Smooth muscle cell (in vitro differentiated cells): ENCODE data around the gene CASKIN2. TPM values are rescaled to one million over a fixed set of nuclear protein-coding genes. Genes with fewer than 3 reads are reported as not detected.

Experiments
- DNase-seq: peaks from one replicate; lab custom pipeline; 2025; ENCODE audit not compliant: unreplicated experiment; lab: John Stamatoyannopoulos, UW
- H2AFZ ChIP-seq: fragments of 200-600 bp; sonication (generic); 2 replicates; pipeline ENCODE4 v1.6.0; 2016; ENCODE audit warnings: antibody characterized with exemption, low read depth, mild to moderate bottlenecking
- H3F3A ChIP-seq: fragments of 200-600 bp; sonication (generic); 2 replicates; pipeline ENCODE4 v1.6.0; 2017; ENCODE audit warnings: antibody characterized with exemption, low read depth
- H3K27ac ChIP-seq: fragments of 200-600 bp; sonication (generic); 2 replicates; pipeline ENCODE4 v1.5.1; 2016; ENCODE audit warnings: low read depth, mild to moderate bottlenecking
- H3K27me3 ChIP-seq: fragments of 200-600 bp; sonication (generic); 2 replicates; pipeline ENCODE4 v1.6.1; 2016; ENCODE audit warnings: low read depth, mild to moderate bottlenecking
- H3K36me3 ChIP-seq: fragments of 200-600 bp; sonication (generic); 2 replicates; pipeline ENCODE4 v1.5.1; 2016; ENCODE audit warnings: low read depth
- H3K4me1 ChIP-seq: fragments of 200-600 bp; sonication (generic); 2 replicates; pipeline ENCODE4 v1.5.1; 2016; ENCODE audit warnings: low read depth
- H3K4me2 ChIP-seq: fragments of 200-600 bp; sonication (generic); 2 replicates; pipeline ENCODE4 v1.6.0; 2016; ENCODE audit warnings: mild to moderate bottlenecking
- H3K4me3 ChIP-seq: fragments of 200-600 bp; sonication (generic); 2 replicates; pipeline ENCODE4 v1.5.1; 2016; ENCODE audit warnings: mild to moderate bottlenecking
- H3K79me2 ChIP-seq: fragments of 200-600 bp; sonication (generic); 2 replicates; pipeline ENCODE4 v1.6.0; 2016; ENCODE audit warnings: low read depth, mild to moderate bottlenecking
- H3K9ac ChIP-seq: fragments of 200-600 bp; sonication (generic); 2 replicates; pipeline ENCODE4 v1.6.0; 2016; ENCODE audit warnings: low read depth
- H3K9me3 ChIP-seq: fragments of 200-600 bp; sonication (generic); replicated peaks from 2 replicates; pipeline ENCODE4 v1.5.1; 2016; ENCODE audit warnings: low read depth
- H4K20me1 ChIP-seq: fragments of 200-600 bp; sonication (generic); 2 replicates; pipeline ENCODE4 v1.6.0; 2016; ENCODE audit warnings: low read depth
- CTCF ChIP-seq: fragments of 200-600 bp; sonication (generic); IDR thresholded peaks from 2 replicates; pipeline ENCODE4 v1.5.1; 2017; ENCODE audit warnings: borderline replicate concordance, mild to moderate bottlenecking, antibody characterized with exemption; ENCODE audit not compliant: insufficient read depth, poor library complexity, severe bottlenecking
- WGBS: methylation state at CpG from one replicate; pipeline ENCODE4 v1.1.7; 2016; ENCODE audit warnings: low lambda C conversion rate; 5-methylcytosine and 5-hydroxymethylcytosine counted together
- polyA plus RNA-seq: library from polyadenylated mRNA; unstranded; fragments of >200 nt; fragmentation: Nextera tagmentation; extraction: Ambion mirVana; gene quantifications from 2 replicates; pipeline ENCODE4 v1.2.1, GENCODE V29; 2016
- total RNA-seq: library from RNA; depleted of rRNA; stranded (reverse); fragments of >200 nt; gene quantifications from 2 replicates; pipeline ENCODE4 v1.2.3, GENCODE V29; 2014

CASKIN2 gene
- total and polyA plus RNA-seq, 2 experiments from 2014 or later, result 2.6 to 8.0 TPM

GRCh38 chr17:75539967-75540729 is 24.8 kb upstream of the CASKIN2 start:
- Histone ChIP-seq H3K27me3 (no peaks in the 10 kb centered on the region), H3K27ac (no peak overlapping the region), H3K4me2 (peak overlapping the region; percentile 31), H2AFZ (no peak overlapping the region), H3F3A (no peaks in the 10 kb centered on the region), H3K4me1 (no peaks in the 10 kb centered on the region), H3K4me3 (no peak overlapping the region), H3K36me3 (no peaks in the 10 kb centered on the region), H3K79me2 (no peaks in the 10 kb centered on the region), H3K9me3 (no peaks in the 10 kb centered on the region), H4K20me1 (no peaks in the 10 kb centered on the region), H3K9ac (no peak overlapping the region)
- TF ChIP-seq CTCF, result no peak
- WGBS, result 77% methylated on average over 13 of the region's 13 CpGs
- DNase-seq, result no peak

- Histone ChIP-seq H3F3A (no peaks in the 10 kb centered on the region), H3K9ac (no peak overlapping the region), H3K4me1 (no peaks in the 10 kb centered on the region), H3K4me3 (no peak overlapping the region), H3K27me3 (no peaks in the 10 kb centered on the region), H2AFZ (no peak overlapping the region), H4K20me1 (no peaks in the 10 kb centered on the region), H3K9me3 (no peaks in the 10 kb centered on the region), H3K36me3 (no peaks in the 10 kb centered on the region), H3K4me2 (no peak overlapping the region), H3K79me2 (no peaks in the 10 kb centered on the region), H3K27ac (no peak overlapping the region)
- 76% methylated on average over 10 of the region's 10 CpGs for WGBS
- no peak for TF ChIP-seq CTCF
- no peak for DNase-seq
Observed at GRCh38 chr17:75536366-75536765, 21.0 kb upstream of the CASKIN2 start.

DNA sequence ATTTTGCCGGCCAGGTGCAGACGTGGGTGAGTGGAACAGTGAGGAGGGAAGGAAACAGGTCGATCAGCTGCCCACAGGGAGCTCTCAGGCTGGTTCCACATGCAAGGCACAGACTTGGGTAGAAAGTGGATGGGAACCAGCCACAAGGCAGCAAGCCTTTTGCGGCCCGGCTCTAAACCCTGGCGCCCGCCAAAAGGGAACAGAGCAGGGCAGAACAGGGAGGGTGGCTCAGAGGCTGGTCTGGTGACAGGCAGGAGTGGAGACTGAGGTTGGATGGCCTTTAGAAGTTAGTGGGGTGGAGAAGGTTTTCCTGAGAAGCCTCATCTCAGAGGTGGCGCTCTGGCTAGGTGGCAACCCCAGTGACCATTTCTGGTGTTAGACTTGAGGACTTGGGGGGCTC is 20.5 kb upstream of the CASKIN2 start:
- H3K36me3 ChIP-seq, result no peaks in the 10 kb centered on the region
- DNase-seq, result no peak
- TF ChIP-seq CTCF, result no peak
- no peak overlapping the region for H3K4me3 ChIP-seq
- H3K9me3 ChIP-seq, result no peaks in the 10 kb centered on the region
- H3K9ac ChIP-seq, result no peak overlapping the region
- H4K20me1 ChIP-seq, result no peaks in the 10 kb centered on the region
- no peak overlapping the region for H2AFZ ChIP-seq
- WGBS, result 98% methylated on average over 8 of the region's 8 CpGs
- H3F3A ChIP-seq, result no peaks in the 10 kb centered on the region
- no peak overlapping the region for H3K4me2 ChIP-seq
- H3K27me3 ChIP-seq, result no peaks in the 10 kb centered on the region
- no peaks in the 10 kb centered on the region for H3K4me1 ChIP-seq
- H3K27ac ChIP-seq, result no peak overlapping the region
- no peaks in the 10 kb centered on the region for H3K79me2 ChIP-seq

DNA sequence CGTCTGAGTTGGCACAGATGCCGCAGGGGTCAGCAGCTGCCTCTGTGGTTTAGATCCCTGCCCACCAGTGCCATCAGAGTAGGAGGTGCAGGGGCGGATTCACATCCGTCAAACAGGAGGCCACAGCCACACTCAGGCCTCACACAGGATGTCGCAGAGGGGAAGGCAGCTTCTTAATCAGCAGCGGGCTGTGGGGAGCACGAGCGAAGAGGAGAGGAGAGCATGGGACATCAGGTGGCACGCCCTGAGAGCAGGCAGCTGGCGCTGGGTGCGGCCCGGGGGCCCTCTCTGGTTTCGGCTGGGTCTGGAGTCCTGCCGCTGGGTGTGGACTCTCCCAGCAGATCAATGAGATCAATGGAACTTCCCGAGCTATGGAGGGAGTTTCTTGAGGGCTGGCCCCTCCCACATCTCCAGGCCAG is 19.8 kb upstream of the CASKIN2 start:
- Histone ChIP-seq H3K4me2 (no peak overlapping the region), H2AFZ (no peak overlapping the region), H3K27me3 (no peaks in the 10 kb centered on the region), H3K79me2 (no peaks in the 10 kb centered on the region), H4K20me1 (no peaks in the 10 kb centered on the region), H3K9ac (no peak overlapping the region), H3F3A (no peaks in the 10 kb centered on the region), H3K9me3 (no peaks in the 10 kb centered on the region), H3K4me1 (no peaks in the 10 kb centered on the region), H3K27ac (no peak overlapping the region), H3K36me3 (no peaks in the 10 kb centered on the region), H3K4me3 (no peak overlapping the region)
- TF ChIP-seq CTCF, result no peak
- 91% methylated on average over 14 of the region's 15 CpGs for WGBS
- no peak for DNase-seq
